Naive B cell (primary cell): Measurements from ENCODE around the gene RB1. TPM values are rescaled to one million over a fixed set of nuclear protein-coding genes. Genes with fewer than 3 reads are reported as not detected.

Experiments used
- ATAC-seq, 2 donors: fragments of 150-1000 bp; cut with Tn5 transposase; 2 replicates each; pipeline ENCODE4 v1.10.0; 2021; ENCODE audit warnings: low read depth in 2 of 2, mild to moderate bottlenecking in 2 of 2, moderate library complexity in 2 of 2
- DNase-seq: peaks from one replicate; pipeline ENCODE4 v3.0.0; 2022
- H3K27ac Mint-ChIP-seq, 6 donors: one replicate each; pipeline ENCODE4 v1.8.0; 2020 to 2022; ENCODE audit warnings: mild to moderate bottlenecking in 6 of 6, mixed read lengths in 6 of 6, moderate library complexity in 5 of 6, inconsistent platforms in 2 of 6
- H3K27me3 Mint-ChIP-seq, 3 donors: one replicate each; pipeline ENCODE4 v1.8.0; 2021 to 2022; ENCODE audit warnings: mixed read lengths in 3 of 3, mild to moderate bottlenecking in 1 of 3
- H3K36me3 Mint-ChIP-seq, 2 donors: one replicate each; pipeline ENCODE4 v1.8.0; 2020 to 2022; ENCODE audit warnings: mixed read lengths in 2 of 2, inconsistent platforms in 1 of 2, mild to moderate bottlenecking in 1 of 2
- H3K4me1 Mint-ChIP-seq, 3 donors: one replicate each; pipeline ENCODE4 v1.8.0; 2020 to 2022; ENCODE audit warnings: mixed read lengths in 3 of 3, inconsistent platforms in 1 of 3, mild to moderate bottlenecking in 1 of 3, moderate library complexity in 1 of 3
- H3K4me3 Mint-ChIP-seq, 8 donors: one replicate each; pipeline ENCODE4 v1.8.0; 2020 to 2022; ENCODE audit warnings: mild to moderate bottlenecking in 8 of 8, mixed read lengths in 8 of 8, moderate library complexity in 8 of 8, inconsistent platforms in 2 of 8
- H3K9me3 Mint-ChIP-seq, 7 donors: one replicate each; pipeline ENCODE4 v1.8.0; 2020 to 2022; ENCODE audit warnings: mixed read lengths in 7 of 7, mild to moderate bottlenecking in 5 of 7, inconsistent platforms in 2 of 7, moderate library complexity in 1 of 7
- polyA plus RNA-seq, 6 donors: library from polyadenylated mRNA; unstranded; fragments of 300-500 nt; fragmentation: Illumina TruSeq; gene quantifications; one replicate each; pipeline ENCODE4 v1.2.3, GENCODE V29; 2021; ENCODE audit warnings: low read depth in 6 of 6

The RB1 gene
- polyA plus RNA-seq, 6 donors from 2014 or later: 68.0 to 99.7 (median 80.5) TPM

DNA sequence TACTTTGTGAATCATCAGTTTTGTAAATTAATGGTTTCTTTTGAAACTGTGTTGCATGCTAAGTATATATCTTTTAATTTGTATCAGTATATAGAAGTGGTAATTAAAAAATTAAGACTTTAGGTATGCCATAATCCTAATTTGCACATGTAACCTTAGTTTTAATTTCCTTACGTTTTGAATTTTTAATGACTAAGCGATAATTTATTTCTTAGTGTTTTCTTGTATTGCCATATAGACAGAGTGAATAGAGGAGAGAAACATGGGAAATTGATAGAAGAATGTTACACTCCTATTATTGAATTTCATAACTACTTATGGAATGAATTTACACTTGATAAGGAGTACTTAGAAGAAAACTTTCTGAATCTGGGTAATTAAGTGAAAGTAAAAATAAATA lies 79.8 kb downstream of the RB1 start:
- no peak overlapping the region for H3K4me3 Mint-ChIP-seq
- H3K27me3 Mint-ChIP-seq: no peaks in the 10 kb centered on the region
- H3K4me1 Mint-ChIP-seq: peaks cover 5 to 14% (median 10%) of the 10 kb centered on the region in 3 donors
- no peaks in the 10 kb centered on the region for H3K9me3 Mint-ChIP-seq
- DNase-seq (no peak), ATAC-seq (no peak)
- H3K36me3 Mint-ChIP-seq: peaks cover 13 to 46% of the 10 kb centered on the region in 2 donors
- H3K27ac Mint-ChIP-seq: no peak overlapping the region

DNA sequence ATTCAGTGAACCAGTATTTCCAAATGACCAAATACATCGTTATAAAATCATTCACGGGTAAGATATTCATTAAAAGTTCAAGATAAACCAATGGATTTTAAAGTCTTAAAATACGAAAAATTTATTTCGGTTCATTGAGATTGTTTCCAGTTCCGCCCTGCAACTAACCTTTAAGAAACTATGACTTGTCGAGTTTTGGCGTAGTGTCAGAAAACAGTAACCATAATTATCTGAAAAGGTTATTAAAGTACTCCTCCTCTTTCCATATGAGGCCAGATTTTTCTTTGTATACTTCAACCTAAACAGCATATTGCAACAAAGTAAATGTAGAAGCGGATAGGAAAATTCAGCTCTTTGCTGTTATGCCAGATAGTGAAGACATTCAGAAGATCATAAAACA lies 83.3 kb downstream of the RB1 start:
- Mint-ChIP-seq H3K27me3 (no peaks in the 10 kb centered on the region), H3K4me3 (no peak overlapping the region)

DNA sequence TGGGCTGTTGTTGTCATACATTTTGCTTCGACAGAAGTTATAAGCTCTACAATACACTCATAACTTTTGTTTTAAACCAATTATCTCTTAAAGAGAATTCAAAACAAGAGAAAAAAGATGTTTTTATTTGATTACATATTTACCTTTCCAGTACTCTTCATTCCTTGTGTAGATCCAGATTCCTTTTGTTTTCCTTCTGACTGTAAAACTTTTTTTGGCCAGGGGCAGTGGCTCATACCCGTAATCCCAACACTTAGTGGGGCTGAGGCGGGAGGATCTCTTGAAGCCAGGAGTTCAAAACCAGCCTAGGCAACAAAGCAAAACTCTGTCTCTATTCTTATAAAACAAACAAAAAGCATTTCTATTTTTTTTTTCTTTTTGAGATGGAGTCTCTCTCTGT lies 87.7 kb downstream of the RB1 start:
- peaks cover 68 to 70% of the 10 kb centered on the region in 2 donors for H3K36me3 Mint-ChIP-seq
- no peak for DNase-seq
- H3K4me1 Mint-ChIP-seq: peaks cover 0 to 15% (median 4%) of the 10 kb centered on the region in 3 donors
- ATAC-seq: no peak
- no peak overlapping the region for H3K27ac Mint-ChIP-seq
- peaks cover 8 to 32% (median 22%) of the 10 kb centered on the region in 7 donors for H3K9me3 Mint-ChIP-seq
- no peaks in the 10 kb centered on the region for H3K27me3 Mint-ChIP-seq
- no peak overlapping the region for H3K4me3 Mint-ChIP-seq

More for the DNA sequence above, 83.3 kb downstream of the RB1 start:
- ATAC-seq: no peak
- H3K4me1 Mint-ChIP-seq: peaks cover 0 to 21% (median 9%) of the 10 kb centered on the region in 3 donors
- peaks cover 4 to 17% (median 8%) of the 10 kb centered on the region in 7 donors for H3K9me3 Mint-ChIP-seq
- H3K27ac Mint-ChIP-seq: no peak overlapping the region
- peaks cover 47 to 63% of the 10 kb centered on the region in 2 donors for H3K36me3 Mint-ChIP-seq
- DNase-seq: no peak

DNA sequence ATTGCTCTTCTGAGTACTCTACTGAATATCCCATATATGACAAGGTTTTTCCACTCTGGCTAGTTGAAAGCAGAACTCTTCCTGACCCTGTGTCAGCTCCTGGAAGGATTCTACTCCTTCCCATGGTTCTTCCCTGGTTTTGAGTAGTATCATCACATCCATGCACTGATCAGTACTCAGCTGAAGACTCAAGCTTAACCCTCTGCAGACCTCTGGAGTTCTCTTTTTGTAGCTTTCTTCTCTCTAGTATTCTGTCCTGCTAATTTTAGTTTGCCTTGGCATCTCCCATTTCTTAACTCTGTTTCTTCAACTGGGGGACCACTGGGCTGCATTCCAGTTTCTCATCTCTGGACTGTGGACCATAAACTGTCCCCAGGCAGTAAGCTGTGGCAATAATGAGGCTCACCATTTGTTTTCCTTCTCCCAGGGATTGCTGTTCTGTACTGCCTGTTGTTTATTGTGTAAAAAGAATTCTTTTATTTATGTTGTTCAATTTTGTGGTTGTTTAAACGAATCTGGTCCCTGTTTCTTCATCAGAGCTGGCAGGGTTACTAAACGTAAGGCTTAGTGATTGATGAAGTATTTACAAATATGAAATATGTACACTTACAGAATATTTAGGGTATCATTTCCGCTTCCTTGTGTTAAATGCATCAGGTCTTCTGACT lies 89.6 kb downstream of the RB1 start:
- H3K27me3 Mint-ChIP-seq: no peaks in the 10 kb centered on the region
- DNase-seq (no peak), ATAC-seq (no peak)
- H3K9me3 Mint-ChIP-seq: peaks cover 8 to 35% (median 24%) of the 10 kb centered on the region in 7 donors
- peaks cover 0 to 15% (median 4%) of the 10 kb centered on the region in 3 donors for H3K4me1 Mint-ChIP-seq
- no peak overlapping the region for H3K27ac Mint-ChIP-seq
- H3K36me3 Mint-ChIP-seq: peaks cover 60 to 68% of the 10 kb centered on the region in 2 donors
- peak overlapping the region in 1 of 8 donors; percentile 1 for H3K4me3 Mint-ChIP-seq

DNA sequence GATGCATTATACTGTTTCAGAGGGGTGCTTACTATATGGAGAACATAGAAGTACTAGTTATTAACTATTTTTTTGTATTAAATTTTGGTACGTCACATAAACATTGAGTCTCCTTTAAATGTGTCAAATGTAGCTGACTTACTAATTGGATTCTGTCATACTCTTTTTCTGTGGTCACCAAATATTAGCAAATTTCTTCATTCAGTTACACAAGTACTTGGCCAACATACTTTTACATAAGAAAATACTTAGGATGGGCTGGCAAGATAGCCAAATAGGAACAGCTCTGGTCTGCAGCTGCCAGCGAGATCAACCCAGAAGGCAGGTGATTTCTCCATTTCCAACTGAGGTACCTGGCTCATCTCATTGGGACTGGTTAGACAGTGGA lies 90.1 kb downstream of the RB1 start:
- peaks cover 0 to 12% (median under 1%) of the 10 kb centered on the region in 3 donors for H3K4me1 Mint-ChIP-seq
- no peak for DNase-seq
- H3K9me3 Mint-ChIP-seq: peaks cover 8 to 35% (median 24%) of the 10 kb centered on the region in 7 donors
- ATAC-seq: no peak
- no peak overlapping the region for H3K4me3 Mint-ChIP-seq
- no peaks in the 10 kb centered on the region for H3K27me3 Mint-ChIP-seq
- H3K27ac Mint-ChIP-seq: no peak overlapping the region
- H3K36me3 Mint-ChIP-seq: peaks cover 55 to 63% of the 10 kb centered on the region in 2 donors

DNA sequence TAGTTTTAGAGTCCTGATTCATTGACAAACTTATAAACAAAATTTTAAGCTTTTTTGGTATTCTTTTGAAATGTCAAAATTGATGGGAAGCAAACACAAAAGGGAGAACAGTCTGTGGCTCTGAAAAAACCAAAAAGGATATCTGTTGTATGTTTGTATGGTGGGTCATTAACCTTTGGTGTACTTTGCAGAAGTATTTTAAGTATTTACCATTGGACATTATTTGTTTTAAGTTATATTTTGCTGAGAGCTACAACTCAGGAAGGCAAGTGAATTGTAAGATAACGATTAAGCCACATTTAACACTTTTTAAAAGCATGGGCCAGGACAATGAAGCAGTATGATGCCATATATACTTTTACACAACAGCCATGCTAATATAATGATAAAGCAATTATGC lies 94.2 kb downstream of the RB1 start:
- no peaks in the 10 kb centered on the region for H3K27me3 Mint-ChIP-seq
- no peak overlapping the region for H3K4me3 Mint-ChIP-seq
- ATAC-seq: no peak
- peaks cover 20 to 23% of the 10 kb centered on the region in 2 donors for H3K36me3 Mint-ChIP-seq
- H3K4me1 Mint-ChIP-seq: peaks cover 0 to 9% (median 3%) of the 10 kb centered on the region in 3 donors
- peaks cover 0 to 11% (median 4%) of the 10 kb centered on the region in 7 donors for H3K9me3 Mint-ChIP-seq
- no peak for DNase-seq
- H3K27ac Mint-ChIP-seq: no peak overlapping the region

DNA sequence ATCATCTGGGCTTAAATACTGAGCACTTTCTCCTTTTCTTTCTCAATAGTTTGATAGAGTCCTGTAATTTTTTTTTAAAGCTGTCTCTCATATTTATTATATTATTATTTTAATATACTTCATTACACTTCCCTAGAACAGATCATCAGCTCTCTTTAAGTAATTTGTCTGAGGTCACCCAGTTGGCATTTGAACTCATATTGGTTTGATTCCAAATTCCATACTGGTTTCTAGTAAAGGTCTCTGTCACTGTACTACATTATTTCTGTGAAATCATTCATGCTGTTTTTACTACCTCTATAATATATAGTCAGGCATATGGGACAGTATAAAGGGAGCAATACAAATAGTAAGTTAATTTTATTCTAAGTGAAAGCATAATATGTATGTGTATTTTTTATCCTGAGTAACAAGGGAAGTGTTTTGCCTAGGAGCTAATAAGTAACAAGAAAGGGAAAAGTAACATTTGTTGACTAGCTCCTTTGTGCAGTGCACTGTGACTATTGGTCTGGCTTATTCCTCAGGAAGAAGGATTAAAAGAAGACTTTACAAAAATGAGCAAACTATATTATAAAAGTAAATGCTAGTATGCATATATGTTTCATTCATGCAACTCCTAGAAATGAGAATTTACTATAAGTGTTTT lies 95.0 kb downstream of the RB1 start:
- DNase-seq (no peak), ATAC-seq (no peak)
- Mint-ChIP-seq H3K4me3 (no peak overlapping the region), H3K27ac (no peak overlapping the region), H3K27me3 (no peaks in the 10 kb centered on the region), H3K4me1 (peaks cover 0 to 9% (median 3%) of the 10 kb centered on the region in 3 donors), H3K36me3 (peaks cover 15 to 18% of the 10 kb centered on the region in 2 donors), H3K9me3 (peaks cover 0 to 5% (median 4%) of the 10 kb centered on the region in 7 donors)

DNA sequence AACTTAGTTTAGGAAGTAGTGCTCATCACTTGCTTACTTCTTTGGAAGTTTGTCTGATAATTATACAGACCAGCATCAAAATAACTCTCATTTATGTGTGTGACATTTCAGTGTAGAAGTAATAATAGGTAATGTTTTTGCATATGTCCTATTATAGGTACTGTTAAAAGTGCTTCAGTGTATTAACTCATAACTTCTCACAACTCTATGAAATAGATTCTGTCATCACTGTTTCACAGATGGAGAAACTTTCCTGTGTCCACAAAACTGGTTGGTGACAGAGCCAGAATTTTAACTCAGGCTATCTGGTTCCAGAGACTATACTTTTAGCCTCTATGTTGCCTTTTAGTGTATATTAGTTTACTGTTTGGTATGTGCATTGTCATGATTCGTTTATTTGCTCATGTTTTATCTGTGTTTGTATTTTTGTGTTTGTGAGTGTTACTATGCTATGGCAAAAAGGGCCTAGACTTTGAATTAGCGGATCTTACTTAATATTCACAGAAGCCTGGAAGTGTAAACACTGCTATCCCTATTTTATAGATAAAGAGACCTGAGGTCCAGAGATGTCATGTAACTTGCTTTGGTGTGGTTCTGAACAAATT lies 96.6 kb downstream of the RB1 start:
- peaks cover 8 to 20% of the 10 kb centered on the region in 2 donors for H3K36me3 Mint-ChIP-seq
- peak overlapping the region in 1 of 8 donors; percentile 31 for H3K4me3 Mint-ChIP-seq
- peaks cover 0 to 5% (median 4%) of the 10 kb centered on the region in 7 donors for H3K9me3 Mint-ChIP-seq
- ATAC-seq (no peak), DNase-seq (no peak)
- peak overlapping the region in 3 of 6 donors; percentile 8 to 53 (median 31) for H3K27ac Mint-ChIP-seq
- peaks cover 0 to 9% (median 3%) of the 10 kb centered on the region in 3 donors for H3K4me1 Mint-ChIP-seq
- no peaks in the 10 kb centered on the region for H3K27me3 Mint-ChIP-seq

DNA sequence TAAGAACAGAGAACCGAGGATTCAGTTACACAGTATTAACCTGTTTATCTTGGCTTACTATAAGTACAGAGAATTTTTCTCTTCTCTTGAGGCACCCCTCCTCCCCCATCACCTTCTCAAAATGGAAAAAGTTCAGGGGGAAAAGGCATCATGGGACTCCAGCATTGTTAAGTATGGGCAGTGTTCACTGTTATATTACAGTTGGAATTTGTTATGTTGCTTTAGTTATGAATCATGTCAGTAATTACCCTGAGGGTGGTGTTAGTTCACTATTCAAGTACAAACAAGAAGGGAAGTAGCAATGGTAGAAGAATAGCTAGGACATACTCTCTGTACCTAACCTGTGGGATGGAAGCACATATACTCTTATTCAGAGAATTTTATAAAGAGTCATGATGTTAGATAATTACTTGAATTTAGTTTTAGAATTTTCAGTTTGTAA lies 97.3 kb downstream of the RB1 start:
- Mint-ChIP-seq H3K27me3 (no peaks in the 10 kb centered on the region), H3K36me3 (peaks cover under 1 to 15% of the 10 kb centered on the region in 2 donors), H3K27ac (peak overlapping the region in 2 of 6 donors; percentile 1 to 8), H3K9me3 (peaks cover 0 to 5% (median 0%) of the 10 kb centered on the region in 7 donors), H3K4me1 (peaks cover 3 to 9% (median 3%) of the 10 kb centered on the region in 3 donors), H3K4me3 (peak overlapping the region in 1 of 8 donors; percentile 1)
- ATAC-seq (no peak), DNase-seq (peak; percentile 3)

DNA sequence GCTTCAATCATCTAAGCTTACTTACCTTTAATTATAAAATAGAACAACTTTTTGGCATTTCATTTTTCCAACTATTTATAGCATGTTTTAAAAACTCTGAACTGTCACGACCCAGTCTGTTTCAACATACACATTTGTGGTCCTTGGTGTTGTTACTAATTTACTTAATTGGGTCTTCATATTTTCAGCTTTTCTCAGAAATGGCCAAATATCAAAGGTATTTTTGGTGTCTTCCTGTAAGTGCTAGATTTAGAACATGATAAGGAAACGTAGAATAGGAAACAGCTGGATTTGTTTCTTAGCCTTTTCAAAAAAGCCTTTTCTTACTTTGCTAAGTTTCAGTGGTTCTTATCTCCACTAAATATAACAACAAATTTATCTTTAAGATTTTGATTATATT lies 97.9 kb downstream of the RB1 start:
- DNase-seq (no peak), ATAC-seq (no peak)
- H3K27ac Mint-ChIP-seq: no peak overlapping the region
- peaks cover 0 to 15% of the 10 kb centered on the region in 2 donors for H3K36me3 Mint-ChIP-seq
- H3K4me3 Mint-ChIP-seq: no peak overlapping the region
- peaks cover 0 to under 1% (median 0%) of the 10 kb centered on the region in 7 donors for H3K9me3 Mint-ChIP-seq
- H3K27me3 Mint-ChIP-seq: no peaks in the 10 kb centered on the region
- H3K4me1 Mint-ChIP-seq: peaks cover 3 to 9% (median 9%) of the 10 kb centered on the region in 3 donors

DNA sequence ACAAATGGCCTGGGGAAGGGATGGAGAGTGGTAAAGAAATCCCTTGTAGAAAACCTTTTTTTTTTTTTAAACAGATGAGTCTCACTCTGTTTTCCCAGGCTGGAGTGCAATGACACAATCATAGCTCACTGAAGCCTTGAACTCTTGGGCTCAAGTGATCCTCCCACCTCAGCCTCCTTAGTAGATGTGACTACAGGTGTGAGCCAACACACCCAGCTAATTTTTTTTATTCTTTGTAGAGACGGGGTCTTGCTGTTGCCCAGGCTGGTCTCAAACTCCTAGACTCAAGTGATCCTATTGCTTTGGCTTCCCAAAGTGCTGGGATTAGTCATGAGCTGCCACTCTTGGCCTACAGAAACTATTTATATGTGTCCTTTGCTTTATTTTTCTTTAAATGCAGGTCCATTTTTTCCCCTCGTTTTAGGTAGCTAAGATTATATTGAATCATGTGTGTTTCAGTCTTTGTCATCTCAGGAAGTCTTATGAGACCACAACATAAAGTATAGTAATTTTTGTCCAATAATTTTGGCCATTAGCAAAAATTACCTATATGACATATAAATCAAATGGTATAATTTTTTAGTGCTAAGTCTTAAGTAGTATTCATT lies 98.9 kb downstream of the RB1 start:
- Mint-ChIP-seq H3K36me3 (peaks cover 0 to 14% of the 10 kb centered on the region in 2 donors), H3K27me3 (no peaks in the 10 kb centered on the region), H3K4me3 (no peak overlapping the region), H3K27ac (peak overlapping the region in 1 of 6 donors; percentile 64), H3K9me3 (no peaks in the 10 kb centered on the region), H3K4me1 (peaks cover 3 to 11% (median 9%) of the 10 kb centered on the region in 3 donors)
- ATAC-seq: no peak
- DNase-seq: no peak

DNA sequence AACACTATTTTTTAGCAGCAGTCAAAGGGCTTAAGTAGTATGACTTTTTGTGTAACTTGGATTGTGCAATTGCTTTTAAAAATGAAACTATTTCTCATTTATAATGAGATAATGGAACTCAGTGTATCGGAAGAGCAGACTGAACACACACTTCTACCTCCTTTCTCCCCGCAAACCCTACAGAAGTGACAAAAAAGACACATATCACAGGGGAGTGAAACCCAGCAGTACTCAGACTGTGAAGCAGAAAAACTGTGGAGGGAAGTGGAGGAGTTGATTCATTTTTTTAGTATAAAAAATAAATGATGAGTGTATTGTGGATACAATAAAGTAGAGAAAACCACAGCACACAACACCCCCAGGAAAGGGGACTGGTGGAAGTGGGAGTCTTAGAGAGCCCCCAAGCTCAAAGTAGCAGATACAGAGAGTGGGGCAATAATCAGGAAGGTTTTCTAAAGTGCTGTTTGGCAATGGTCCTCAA lies 99.6 kb downstream of the RB1 start:
- peaks cover 3 to 11% (median 9%) of the 10 kb centered on the region in 3 donors for H3K4me1 Mint-ChIP-seq
- H3K36me3 Mint-ChIP-seq: peaks cover 0 to 14% of the 10 kb centered on the region in 2 donors
- H3K27me3 Mint-ChIP-seq: no peaks in the 10 kb centered on the region
- ATAC-seq (no peak), DNase-seq (no peak)
- no peaks in the 10 kb centered on the region for H3K9me3 Mint-ChIP-seq
- H3K27ac Mint-ChIP-seq: peak overlapping the region in 2 of 6 donors; percentile 11 to 66
- no peak overlapping the region for H3K4me3 Mint-ChIP-seq

DNA sequence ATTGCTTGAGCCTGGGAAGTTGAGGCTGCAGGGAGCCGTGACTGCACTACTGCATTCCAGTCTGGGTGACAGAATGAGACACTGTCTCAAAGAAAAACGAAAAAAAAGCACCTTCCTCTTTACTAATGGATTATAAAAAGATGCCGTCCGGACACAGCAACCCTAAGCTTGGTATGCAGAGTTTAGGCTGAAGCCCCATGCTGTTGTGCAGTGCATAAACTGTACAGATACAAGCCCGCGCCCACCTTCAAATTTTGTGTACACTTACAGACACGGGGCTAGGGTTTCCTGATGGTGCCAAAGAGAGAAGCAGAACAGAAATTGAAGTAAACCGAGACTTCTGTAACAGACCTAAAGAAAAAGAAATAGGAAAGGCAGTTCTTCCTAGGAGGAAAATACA lies 100.4 kb downstream of the RB1 start:
- peaks cover 3 to 11% (median 9%) of the 10 kb centered on the region in 3 donors for H3K4me1 Mint-ChIP-seq

More for the DNA sequence above, 100.4 kb downstream of the RB1 start:
- peaks cover 0 to 14% of the 10 kb centered on the region in 2 donors for H3K36me3 Mint-ChIP-seq
- no peak overlapping the region for H3K4me3 Mint-ChIP-seq
- no peaks in the 10 kb centered on the region for H3K27me3 Mint-ChIP-seq
- H3K27ac Mint-ChIP-seq: peak overlapping the region in 2 of 6 donors; percentile 6 to 58
- DNase-seq: no peak
- no peak for ATAC-seq
- H3K9me3 Mint-ChIP-seq: no peaks in the 10 kb centered on the region
